Omental fat pad (tissue), 4 donors: ENCODE data around the gene NOC4L. TPM values are rescaled to one million over a fixed set of nuclear protein-coding genes. Genes with fewer than 3 reads are reported as not detected.

Experiments used
- ATAC-seq: fragments of 150-250 bp; one replicate; pipeline ENCODE4 v1.9.1; 2016; ENCODE audit warnings: mild to moderate bottlenecking, moderate library complexity; ENCODE audit not compliant: low FRiP score
- DNase-seq: peaks from one replicate; pipeline ENCODE4 v3.0.0-alpha.2; 2019; ENCODE audit warnings: low spot score
- CTCF ChIP-seq, 3 donors: fragments of 450-650 bp; IDR thresholded peaks; one replicate each; pipeline ENCODE4 v1.5.1; 2016 to 2017; ENCODE audit warnings: antibody characterized with exemption in 3 of 3, mild to moderate bottlenecking in 3 of 3, moderate library complexity in 2 of 3
- total RNA-seq, 4 donors: library from RNA; depleted of rRNA; stranded (reverse); fragments of >200 nt; gene quantifications; one replicate each; pipeline ENCODE4 v1.1.0, GENCODE V29; 2016

Gene NOC4L
- total RNA-seq, 4 donors from 2014 or later, result 6.4 to 16.1 (median 9.3) TPM

DNA sequence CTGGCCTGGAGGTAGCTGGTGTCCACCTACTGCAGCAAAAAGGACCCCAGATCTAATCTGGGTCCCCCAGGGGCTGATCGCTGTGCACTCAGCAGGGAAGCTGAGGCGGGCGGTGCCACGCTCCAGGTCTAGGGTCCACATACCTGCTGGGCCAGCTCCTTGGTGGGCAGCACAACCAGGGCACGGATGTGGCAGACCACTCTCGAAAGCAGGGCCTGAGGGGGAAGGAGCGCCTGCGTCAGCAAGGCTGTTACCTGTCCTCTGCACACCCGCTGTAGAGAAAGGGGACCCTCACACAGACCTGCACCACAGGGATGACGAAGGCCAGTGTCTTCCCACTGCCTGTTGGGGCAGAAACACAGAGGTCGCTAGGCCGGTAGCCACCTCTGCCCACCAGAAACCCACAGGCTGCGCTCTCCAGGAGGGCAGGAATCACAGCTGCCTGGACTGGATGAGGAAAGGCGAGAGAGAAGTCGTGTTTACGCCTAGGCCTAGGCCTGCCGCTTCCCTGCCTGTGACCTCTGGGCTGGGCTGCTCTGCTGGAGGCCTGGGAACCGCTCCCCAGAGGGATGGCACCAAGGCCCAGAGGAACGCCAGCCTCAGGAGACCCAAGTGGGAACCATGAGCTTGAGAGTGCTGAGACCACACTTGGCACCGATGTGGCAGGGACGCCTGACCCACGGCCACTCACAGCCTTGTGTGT is 2.1 kb upstream of the NOC4L start:
- TF ChIP-seq CTCF (IDR thresholded peaks at IDR 0.05), result no peak
- no peak for ATAC-seq
- DNase-seq, result no peak

GRCh38 chr12:132142679-132143335 is 1.4 kb upstream of the NOC4L start:
- TF ChIP-seq CTCF (IDR thresholded peaks at IDR 0.05), result no peak
- ATAC-seq (no peak), DNase-seq (no peak)

GRCh38 chr12:132143336-132144071 is 753 bp upstream of the NOC4L start:
- no peak for TF ChIP-seq CTCF (IDR thresholded peaks at IDR 0.05)
- ATAC-seq, result peak; percentile 2
- DNase-seq, result no peak

- ATAC-seq (peak; percentile 1), DNase-seq (no peak)
Observed at GRCh38 chr12:132144810-132145168, 532 bp downstream of the NOC4L start.

GRCh38 chr12:132145334-132145733 is 1.1 kb downstream of the NOC4L start:
- TF ChIP-seq CTCF (IDR thresholded peaks at IDR 0.05), result no peak
- ATAC-seq, result no peak
- DNase-seq, result no peak

More at GRCh38 chr12:132144810-132145168, 532 bp downstream of the NOC4L start:
- no peak for TF ChIP-seq CTCF (IDR thresholded peaks at IDR 0.05)

- DNase-seq (no peak), ATAC-seq (no peak)
- no peak for TF ChIP-seq CTCF (IDR thresholded peaks at IDR 0.05)
Observed at GRCh38 chr12:132146098-132146497, 1.8 kb downstream of the NOC4L start.
